Measurements from ENCODE around the gene TRAIP.

- TF ChIP-seq POLR2AphosphoS5 (IDR thresholded peaks at IDR 0.05; ENCODE audit: low read depth, low read length) (no peak), POLR2A (IDR thresholded peaks at IDR 0.05; ENCODE audit: low read depth, low read length) (no peak), TAF1 (IDR thresholded peaks at IDR 0.05; ENCODE audit: low read depth, low read length) (no peak), SPI1 (IDR thresholded peaks at IDR 0.05; ENCODE audit: low read depth, low read length) (no peak), POU2F2 (IDR thresholded peaks at IDR 0.05; ENCODE audit: low read depth, low read length) (no peak)
Measured at GRCh38 chr3:49899815-49900214, 43.5 kb upstream of the TRAIP start.

Data from GM12891 (cell line).